Stimulated activated naive CD8-positive, alpha-beta T cell treated with anti-CD3 and anti-CD28 coated beads, Interleukin-15, Interleukin-2, amounts not matched to agents 100 U/mL and 50 U/mL, for 24 hours (primary cell): Measurements from ENCODE around the gene HARBI1.

Experiments
- ATAC-seq: fragments of 150-1000 bp; cut with Tn5 transposase; one replicate; pipeline ENCODE4 v1.10.0; 2021
- DNase-seq: peaks from one replicate; pipeline ENCODE4 v3.0.0; 2021

HARBI1 gene

DNA sequence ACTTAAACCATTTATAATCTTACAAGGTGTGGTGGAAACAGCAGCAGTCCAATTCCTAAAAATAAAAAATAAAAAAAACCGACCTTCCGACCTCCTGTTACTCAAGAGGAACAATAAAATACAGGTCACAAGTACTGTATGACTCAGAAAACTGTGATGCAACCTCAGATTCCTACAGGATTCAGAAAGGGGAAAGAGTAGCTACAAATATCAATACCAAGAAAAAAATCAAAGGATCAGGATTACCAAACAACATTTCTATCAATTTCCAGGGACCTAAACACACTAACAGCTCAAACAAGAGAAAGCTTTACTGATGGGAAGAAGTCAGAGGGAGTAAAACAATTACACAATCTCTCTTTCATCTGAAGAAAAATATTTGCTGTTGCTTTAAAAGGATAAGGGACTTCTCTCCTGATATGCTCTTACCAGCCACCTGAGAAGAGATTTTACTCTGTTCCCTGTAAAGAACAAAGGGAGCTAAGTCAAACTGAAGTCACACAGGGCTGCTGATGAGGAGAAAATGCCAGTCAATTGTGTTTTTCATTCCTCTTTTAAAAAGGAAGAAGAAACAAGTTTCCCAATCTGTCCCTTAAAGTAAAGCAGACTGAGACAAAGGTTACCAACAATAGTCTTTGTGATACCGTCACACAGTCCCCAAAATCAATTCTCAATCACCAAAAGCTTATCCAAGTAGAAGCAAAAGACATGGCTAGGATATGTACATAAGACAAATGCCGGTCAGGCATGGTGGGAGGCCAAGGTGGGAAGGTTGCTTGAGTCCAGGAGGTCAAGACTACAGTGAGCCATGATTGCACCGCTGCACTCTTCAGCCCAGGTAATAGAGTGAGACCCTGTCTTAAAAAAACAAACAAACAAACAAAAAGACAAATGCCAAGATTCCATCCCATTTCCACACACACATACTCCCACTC, 62.5 kb downstream of the HARBI1 start:
- DNase-seq (no peak), ATAC-seq (no peak)

DNA sequence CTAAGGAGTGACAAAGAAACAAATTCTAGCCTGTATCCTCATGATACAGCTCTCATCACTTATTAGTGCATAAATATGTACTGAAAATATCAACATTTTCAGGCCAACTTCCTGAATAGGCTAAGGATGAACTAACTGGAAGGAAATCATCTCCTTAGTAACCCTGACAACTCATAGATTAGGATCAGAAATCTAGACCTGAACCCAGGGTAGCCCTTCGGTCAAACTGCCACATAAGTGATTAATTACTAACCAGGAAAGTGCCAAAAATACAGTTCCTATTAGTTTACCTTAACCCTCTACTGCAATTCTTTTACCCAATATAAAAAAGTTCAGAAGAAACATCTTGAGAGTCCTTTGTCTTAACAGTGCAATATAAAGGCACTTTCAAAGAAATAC, 63.2 kb downstream of the HARBI1 start:
- no peak for ATAC-seq
- no peak for DNase-seq
